Measurements from ENCODE around the gene ACP4. TPM values are rescaled to one million over a fixed set of nuclear protein-coding genes. Genes with fewer than 3 reads are reported as not detected.

ACP4 gene
- total RNA-seq, 1 donor, result not detected

- Histone ChIP-seq H3K79me2 (ENCODE audit: insufficient read depth, low read length) (peaks cover 5% of the 10 kb centered on the region), H3K36me3 (ENCODE audit: insufficient read depth, low read length) (peaks cover 21% of the 10 kb centered on the region), H3K4me1 (ENCODE audit: insufficient read depth, low read length) (no peaks in the 10 kb centered on the region), H3K4me2 (ENCODE audit: insufficient read depth, low read length) (no peak overlapping the region), H2AFZ (ENCODE audit: low read length) (no peak overlapping the region), H3K9me3 (ENCODE audit: low read depth, low read length) (no peaks in the 10 kb centered on the region), H4K20me1 (ENCODE audit: insufficient read depth, low read length) (peaks cover 19% of the 10 kb centered on the region), H3K4me3 (ENCODE audit: insufficient read depth, low read length) (no peak overlapping the region), H3K27me3 (ENCODE audit: insufficient read depth, low read length) (no peaks in the 10 kb centered on the region), H3K27ac (ENCODE audit: low read depth, low read length) (no peak overlapping the region)
- DNase-seq (ENCODE audit: insufficient read length, low spot score, missing footprints), result peak; percentile 84
- TF ChIP-seq, protein P1, sequence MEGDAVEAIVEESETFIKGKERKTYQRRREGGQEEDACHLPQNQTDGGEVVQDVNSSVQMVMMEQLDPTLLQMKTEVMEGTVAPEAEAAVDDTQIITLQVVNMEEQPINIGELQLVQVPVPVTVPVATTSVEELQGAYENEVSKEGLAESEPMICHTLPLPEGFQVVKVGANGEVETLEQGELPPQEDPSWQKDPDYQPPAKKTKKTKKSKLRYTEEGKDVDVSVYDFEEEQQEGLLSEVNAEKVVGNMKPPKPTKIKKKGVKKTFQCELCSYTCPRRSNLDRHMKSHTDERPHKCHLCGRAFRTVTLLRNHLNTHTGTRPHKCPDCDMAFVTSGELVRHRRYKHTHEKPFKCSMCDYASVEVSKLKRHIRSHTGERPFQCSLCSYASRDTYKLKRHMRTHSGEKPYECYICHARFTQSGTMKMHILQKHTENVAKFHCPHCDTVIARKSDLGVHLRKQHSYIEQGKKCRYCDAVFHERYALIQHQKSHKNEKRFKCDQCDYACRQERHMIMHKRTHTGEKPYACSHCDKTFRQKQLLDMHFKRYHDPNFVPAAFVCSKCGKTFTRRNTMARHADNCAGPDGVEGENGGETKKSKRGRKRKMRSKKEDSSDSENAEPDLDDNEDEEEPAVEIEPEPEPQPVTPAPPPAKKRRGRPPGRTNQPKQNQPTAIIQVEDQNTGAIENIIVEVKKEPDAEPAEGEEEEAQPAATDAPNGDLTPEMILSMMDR (IDR thresholded peaks at IDR 0.05; ENCODE audit: extremely low read depth, low read depth, low read length), result peak; percentile 12
These were observed 4.9 kb downstream of the ACP4 start for GRCh38 chr19:50794876-50795663.

GRCh38 chr19:50795664-50796073 is 5.5 kb downstream of the ACP4 start:
- Histone ChIP-seq H3K4me3 (ENCODE audit: insufficient read depth, low read length) (no peak overlapping the region), H3K36me3 (ENCODE audit: insufficient read depth, low read length) (peaks cover 22% of the 10 kb centered on the region), H2AFZ (ENCODE audit: low read length) (no peak overlapping the region), H4K20me1 (ENCODE audit: insufficient read depth, low read length) (peaks cover 19% of the 10 kb centered on the region), H3K79me2 (ENCODE audit: insufficient read depth, low read length) (peaks cover 6% of the 10 kb centered on the region), H3K4me1 (ENCODE audit: insufficient read depth, low read length) (no peaks in the 10 kb centered on the region), H3K27me3 (ENCODE audit: insufficient read depth, low read length) (no peaks in the 10 kb centered on the region), H3K4me2 (ENCODE audit: insufficient read depth, low read length) (no peak overlapping the region), H3K9me3 (ENCODE audit: low read depth, low read length) (no peaks in the 10 kb centered on the region), H3K27ac (ENCODE audit: low read depth, low read length) (no peak overlapping the region)
- no peak for DNase-seq (ENCODE audit: insufficient read length, low spot score, missing footprints)
- TF ChIP-seq, protein P1 (IDR thresholded peaks at IDR 0.05; ENCODE audit: extremely low read depth, low read depth, low read length), result no peak

DNA sequence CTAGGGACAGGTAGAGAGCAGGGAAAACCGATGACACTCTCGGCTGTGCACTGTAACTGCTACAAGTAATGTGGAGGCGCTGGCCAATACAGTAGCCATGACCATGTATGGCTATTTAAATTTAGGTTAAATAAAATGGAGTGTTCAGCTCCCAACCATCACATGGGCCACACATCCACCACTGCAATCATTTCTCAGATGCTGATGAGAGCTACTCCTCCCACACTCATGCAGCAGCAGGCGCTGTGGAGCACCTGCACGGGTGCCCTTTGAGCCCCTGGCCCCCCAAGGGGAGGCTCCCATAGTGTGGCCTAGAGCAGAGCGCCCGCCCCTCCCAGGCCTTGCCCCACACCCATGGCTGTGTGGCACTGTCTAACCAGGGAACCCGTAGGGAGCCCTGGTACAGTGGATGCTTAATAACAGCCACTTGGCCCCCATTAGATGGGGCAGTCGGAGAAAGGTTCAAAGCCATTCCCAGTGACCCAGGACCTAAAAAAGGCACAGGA is 6.0 kb downstream of the ACP4 start:
- Histone ChIP-seq H3K4me2 (ENCODE audit: insufficient read depth, low read length) (no peak overlapping the region), H4K20me1 (ENCODE audit: insufficient read depth, low read length) (peaks cover 19% of the 10 kb centered on the region), H2AFZ (ENCODE audit: low read length) (no peak overlapping the region), H3K27me3 (ENCODE audit: insufficient read depth, low read length) (no peaks in the 10 kb centered on the region), H3K4me3 (ENCODE audit: insufficient read depth, low read length) (no peak overlapping the region), H3K79me2 (ENCODE audit: insufficient read depth, low read length) (peaks cover 11% of the 10 kb centered on the region), H3K36me3 (ENCODE audit: insufficient read depth, low read length) (peaks cover 27% of the 10 kb centered on the region), H3K9me3 (ENCODE audit: low read depth, low read length) (no peaks in the 10 kb centered on the region), H3K4me1 (ENCODE audit: insufficient read depth, low read length) (no peaks in the 10 kb centered on the region), H3K27ac (ENCODE audit: low read depth, low read length) (no peak overlapping the region)
- TF ChIP-seq, protein P1 (IDR thresholded peaks at IDR 0.05; ENCODE audit: extremely low read depth, low read depth, low read length), result no peak
- peak; percentile 77 for DNase-seq (ENCODE audit: insufficient read length, low spot score, missing footprints)

- no peak overlapping the region for H3K27ac ChIP-seq (ENCODE audit: low read depth, low read length)
- H3K4me2 ChIP-seq (ENCODE audit: insufficient read depth, low read length), result no peak overlapping the region
- H3K27me3 ChIP-seq (ENCODE audit: insufficient read depth, low read length), result no peaks in the 10 kb centered on the region
- peaks cover 19% of the 10 kb centered on the region for H4K20me1 ChIP-seq (ENCODE audit: insufficient read depth, low read length)
- TF ChIP-seq, protein P1 (IDR thresholded peaks at IDR 0.05; ENCODE audit: extremely low read depth, low read depth, low read length), result no peak
- H3K4me3 ChIP-seq (ENCODE audit: insufficient read depth, low read length), result no peak overlapping the region
- peaks cover 12% of the 10 kb centered on the region for H3K79me2 ChIP-seq (ENCODE audit: insufficient read depth, low read length)
- H3K4me1 ChIP-seq (ENCODE audit: insufficient read depth, low read length), result no peaks in the 10 kb centered on the region
- peak; percentile 51 for DNase-seq (ENCODE audit: insufficient read length, low spot score, missing footprints)
- H2AFZ ChIP-seq (ENCODE audit: low read length), result no peak overlapping the region
- H3K36me3 ChIP-seq (ENCODE audit: insufficient read depth, low read length), result peaks cover 28% of the 10 kb centered on the region
- no peaks in the 10 kb centered on the region for H3K9me3 ChIP-seq (ENCODE audit: low read depth, low read length)
These were observed 6.6 kb downstream of the ACP4 start for GRCh38 chr19:50796634-50797428.
